HG02981 (cell line): ENCODE data around the gene OVOL2.
"Not testable (repeated sequence)": the region's sequence is repeated elsewhere in the genome, so short reads cannot be mapped to it uniquely, and the experiment has no call there.

Source experiments
- ATAC-seq: cut with Tn5 transposase; IDR thresholded peaks from one replicate; pipeline ENCODE4 v1.9.1; 2021; ENCODE audit warnings: mild to moderate bottlenecking, moderate library complexity; ENCODE audit not compliant: unreplicated experiment

Gene OVOL2

DNA sequence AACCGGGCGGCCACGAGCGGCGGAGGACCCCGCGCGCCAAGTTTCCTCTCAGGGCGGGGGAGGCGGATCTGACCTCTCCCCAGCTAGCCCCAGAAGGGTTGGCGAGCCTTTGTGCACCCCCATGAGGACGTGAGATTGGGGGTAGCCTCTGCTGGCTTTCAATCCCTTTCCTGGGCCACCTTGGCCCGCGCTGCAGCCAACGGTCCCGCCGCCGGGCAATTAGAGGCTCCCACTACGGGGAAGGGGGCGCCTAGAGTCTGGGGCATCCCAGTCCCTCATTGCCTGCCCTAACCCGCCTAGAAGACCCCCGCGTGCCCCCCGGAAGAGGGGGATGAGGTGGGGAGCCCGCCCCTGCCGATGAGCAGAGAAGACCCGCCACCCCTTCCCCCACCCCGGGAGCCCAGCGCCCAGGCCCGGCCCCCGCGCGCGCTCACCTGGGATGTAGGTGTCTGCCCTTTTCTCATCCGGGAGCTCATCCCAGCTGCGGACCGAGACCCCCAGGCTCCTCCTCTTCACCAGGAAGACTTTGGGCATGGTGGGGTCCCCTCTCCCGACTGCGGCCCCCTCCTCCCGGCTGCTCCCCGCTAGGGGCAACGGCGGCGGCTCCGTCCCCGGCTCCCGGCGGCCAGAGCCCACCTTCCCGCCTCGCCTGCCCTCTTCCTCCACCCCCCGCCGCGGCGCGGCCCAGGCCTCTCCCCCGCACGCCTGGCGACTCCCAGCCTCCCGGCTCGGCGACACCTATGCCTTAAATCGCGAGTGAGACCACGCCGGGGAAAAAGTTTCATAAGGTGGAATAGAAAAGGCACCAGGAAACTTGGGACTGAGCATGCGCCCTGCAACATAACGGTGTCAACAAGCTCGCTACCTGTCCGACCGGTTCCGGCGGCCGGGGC lies at the start of gene OVOL2:
TSS of gene OVOL2 (minus strand) at position 816 of the 893 bp plus-strand sequence. CDS start at position 534, 282 bp downstream.
- ATAC-seq, result no peak

DNA sequence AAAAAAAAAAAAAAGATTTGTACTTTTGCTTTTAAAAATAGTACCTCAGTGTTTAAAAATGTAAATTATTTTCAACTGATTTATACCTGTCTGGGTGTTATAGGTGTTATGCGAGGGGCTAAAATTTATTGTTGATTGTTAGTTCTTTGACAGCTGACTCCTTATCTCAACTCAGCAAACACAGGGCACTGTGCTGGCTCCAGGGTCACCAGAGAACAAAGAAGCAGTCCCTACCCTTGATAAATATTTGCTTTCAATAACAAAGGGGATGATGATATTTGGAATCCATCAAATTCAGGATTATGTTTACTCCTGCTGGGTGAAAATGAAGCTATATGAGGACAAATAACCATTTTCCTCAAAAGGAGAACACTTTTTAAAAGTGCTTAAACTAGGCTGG lies 45.8 kb upstream of the OVOL2 start:
- ATAC-seq, result no peak

DNA sequence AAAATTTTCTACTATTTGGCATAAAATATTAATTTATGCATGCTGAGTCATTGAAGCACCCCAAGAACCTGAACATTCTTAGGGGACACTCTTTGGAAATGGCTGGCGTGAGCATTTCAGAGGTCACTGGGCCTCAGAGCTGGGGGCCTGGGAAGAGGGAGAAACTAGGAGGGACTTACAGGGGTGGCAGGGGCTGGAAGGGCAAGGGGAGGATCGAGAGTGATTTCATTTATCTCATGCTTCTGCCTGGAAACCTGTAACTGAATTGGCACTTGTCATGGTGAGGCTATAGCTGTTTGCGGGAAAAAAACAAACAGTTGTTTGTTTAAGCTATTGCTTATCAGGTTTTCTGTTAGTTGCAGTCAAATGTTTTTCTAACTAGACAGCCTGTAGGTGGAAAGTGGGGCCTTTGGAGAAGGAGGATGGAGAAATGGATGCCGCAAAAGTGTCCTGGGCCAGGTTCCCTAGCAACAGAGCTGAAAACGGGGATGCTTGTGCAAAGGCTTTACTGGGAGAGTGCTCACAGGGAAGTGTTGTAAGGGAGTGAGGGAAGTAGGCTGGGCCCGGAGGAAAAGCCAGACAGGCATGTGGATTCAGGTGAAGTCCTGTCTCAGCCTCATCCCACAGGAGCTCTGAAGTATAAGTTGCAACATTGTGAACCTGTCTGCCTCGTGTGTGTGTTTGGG lies 43.6 kb upstream of the OVOL2 start:
- ATAC-seq, result no peak

DNA sequence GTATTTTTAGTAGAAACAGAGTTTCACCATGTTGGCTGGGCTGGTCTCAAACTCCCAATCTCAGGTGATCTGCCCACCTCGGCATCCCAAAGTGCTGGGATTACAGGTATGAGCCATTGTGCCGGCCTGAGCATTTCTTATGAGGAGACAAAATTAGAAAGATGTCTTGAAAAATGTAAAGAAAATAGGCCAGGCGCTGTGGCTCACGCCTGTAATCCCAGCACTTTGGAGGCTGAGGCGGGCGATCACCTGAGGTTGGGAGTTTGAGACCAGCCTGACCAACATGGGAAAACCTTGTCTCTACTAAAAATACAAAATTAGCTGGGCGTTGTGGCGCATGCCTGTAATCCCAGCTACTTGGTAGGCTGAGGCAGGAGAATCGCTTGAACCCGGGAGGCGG lies 42.9 kb upstream of the OVOL2 start:
- not testable (repeated sequence) for ATAC-seq

DNA sequence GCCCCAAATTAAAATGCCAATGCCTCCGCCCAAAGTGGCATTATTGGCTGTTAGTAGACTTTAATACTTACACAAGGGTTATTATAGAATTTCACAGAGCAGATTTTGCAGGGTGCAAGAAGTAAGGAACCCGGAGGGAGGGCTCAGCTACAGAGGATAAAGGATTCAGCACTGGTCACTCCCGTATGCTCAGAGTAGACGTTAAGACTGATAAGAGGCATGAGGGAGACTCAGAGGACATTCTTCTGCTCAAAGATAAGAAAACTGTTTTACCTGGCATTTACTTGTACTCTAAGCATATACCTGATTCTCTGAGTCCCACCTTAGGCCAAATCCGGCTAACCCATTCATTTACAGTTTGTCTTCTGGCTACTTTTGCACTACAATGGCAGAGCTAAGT lies 36.5 kb upstream of the OVOL2 start:
- no peak for ATAC-seq

DNA sequence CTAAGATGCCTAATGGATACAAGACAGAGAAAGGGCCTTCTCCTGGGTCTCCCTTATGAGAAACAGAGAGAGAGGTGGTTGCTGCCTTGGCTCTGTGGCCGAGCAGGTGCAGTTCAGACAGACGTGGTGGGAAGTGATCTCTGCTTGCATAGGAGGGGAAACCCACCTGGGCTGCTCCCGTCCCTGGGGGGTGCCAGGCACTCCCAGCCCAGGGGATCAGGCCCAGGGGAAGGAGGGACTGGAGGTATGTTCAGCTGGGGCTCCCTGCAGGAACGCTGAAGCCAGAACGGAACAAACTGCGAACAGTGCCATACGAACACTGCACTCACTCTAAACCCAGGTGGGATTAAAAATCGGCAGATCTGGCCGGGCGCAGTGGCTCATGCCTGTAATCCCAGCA lies 35.7 kb upstream of the OVOL2 start:
- ATAC-seq, result no peak

DNA sequence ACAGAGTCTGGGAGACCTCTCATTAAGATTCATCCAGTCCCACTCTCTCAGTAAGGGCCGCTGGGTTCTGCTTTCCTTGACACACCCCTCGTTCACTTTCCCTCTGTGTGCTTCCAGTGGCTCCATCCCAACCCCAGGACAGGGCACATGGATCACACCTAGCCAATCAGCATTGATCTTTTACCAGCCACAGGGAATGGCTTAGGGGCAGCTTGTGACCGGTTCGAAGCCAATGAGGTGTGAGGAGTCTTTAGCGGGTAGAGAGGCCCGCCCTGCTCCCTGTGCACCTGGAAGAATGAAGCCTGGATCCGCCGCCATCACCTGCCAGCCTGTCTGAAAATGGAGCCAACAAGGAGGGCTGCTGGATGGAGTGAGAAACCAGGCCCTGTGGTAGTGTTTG lies 35.2 kb upstream of the OVOL2 start:
- ATAC-seq, result no peak

DNA sequence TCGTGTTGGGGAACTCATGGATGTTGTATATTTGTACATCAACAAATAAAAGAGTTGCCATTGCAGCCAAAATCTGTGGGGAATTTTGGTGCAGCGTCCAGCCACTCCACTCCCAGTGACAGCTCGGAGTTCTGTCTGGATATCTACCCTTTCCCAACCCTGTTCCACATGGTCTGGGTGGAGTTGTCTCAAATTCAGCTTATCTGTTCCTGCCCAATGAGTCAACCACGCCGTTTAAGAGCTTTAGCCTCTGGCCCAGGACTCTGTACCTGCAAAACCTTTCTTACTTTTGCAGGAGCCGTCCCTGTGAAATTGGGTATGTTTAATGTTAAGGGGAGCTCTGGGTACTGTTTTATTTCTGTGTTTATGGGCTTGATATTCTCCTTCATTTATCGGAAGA lies 33.9 kb upstream of the OVOL2 start:
- ATAC-seq, result no peak

DNA sequence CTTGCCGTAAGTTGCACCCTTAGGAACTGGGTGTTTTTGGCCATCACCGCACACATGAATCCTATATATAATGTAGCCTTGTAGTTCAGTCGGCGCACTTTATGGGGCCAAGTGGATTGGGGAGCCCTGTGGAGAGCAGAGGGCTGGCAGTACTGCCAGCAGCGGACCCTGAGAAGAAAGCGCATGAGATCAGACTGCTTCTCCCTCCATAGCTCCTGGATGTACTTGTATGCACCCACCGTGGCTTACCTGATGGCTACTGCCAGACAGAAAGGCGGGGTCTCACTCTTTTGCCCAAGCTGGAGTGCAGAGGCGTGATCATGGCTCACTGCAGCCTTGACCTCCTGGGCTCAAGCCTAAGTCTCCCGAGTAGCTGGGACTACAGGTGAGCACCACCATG lies 32.8 kb upstream of the OVOL2 start:
- no peak for ATAC-seq

DNA sequence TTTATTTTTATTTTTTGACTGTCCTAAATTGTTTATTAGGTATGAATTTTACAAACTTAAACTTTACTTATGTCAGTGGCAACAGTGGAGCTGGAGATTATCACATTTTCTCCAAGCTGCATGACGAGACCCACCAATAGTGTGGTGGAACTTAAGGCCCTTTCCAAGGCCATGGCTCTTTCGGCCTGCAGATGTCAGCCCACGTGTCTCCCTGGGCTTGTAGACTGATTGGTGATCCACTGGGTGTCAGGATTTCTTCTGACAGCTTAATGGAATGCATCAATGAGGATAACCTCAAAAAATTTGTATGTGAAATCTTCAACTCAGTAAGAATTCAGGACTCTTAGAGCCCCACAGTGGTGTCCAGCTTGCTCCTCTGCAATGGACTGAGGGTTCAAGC lies 32.3 kb upstream of the OVOL2 start:
- no peak for ATAC-seq

DNA sequence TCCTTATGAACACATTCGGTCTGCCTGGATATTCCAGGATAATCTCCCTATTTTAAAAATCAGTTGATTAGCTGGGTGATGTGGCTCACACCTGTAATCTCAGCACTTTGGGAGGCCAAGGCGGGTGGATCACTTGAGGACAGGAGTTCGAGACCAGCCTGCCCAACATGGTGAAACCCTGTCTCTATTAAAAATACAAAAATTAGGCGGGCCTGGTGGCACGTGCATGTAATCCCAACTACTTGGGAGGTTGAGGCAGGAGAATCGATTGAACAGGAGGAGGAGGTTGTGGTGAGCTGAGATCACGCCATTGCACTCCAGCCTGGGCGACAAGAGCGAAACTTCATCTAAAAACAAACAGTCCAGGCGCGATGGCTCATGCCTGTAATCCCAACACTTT lies 31.1 kb upstream of the OVOL2 start:
- not testable (repeated sequence) for ATAC-seq

DNA sequence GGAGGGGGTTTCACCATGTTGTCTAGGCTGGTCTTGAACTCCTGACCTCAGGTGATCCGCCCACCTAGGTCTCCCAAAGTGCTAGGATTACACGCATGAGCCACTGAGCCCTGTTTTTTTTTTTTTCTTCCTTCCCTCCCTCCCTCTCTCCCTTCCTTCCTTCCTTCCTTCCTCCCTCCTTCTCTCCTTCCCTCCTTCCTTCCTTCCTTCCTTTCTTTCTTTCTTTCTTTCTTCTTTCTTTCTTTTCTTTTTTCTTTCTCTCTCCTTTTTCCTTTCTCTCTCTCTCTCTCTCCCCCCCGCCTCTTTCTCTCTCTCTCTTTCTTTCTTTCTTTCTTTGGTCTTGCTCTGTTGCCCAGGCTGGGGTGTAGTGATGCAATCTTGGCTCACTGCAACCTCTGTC lies 30.6 kb upstream of the OVOL2 start:
- ATAC-seq, result not testable (repeated sequence)

DNA sequence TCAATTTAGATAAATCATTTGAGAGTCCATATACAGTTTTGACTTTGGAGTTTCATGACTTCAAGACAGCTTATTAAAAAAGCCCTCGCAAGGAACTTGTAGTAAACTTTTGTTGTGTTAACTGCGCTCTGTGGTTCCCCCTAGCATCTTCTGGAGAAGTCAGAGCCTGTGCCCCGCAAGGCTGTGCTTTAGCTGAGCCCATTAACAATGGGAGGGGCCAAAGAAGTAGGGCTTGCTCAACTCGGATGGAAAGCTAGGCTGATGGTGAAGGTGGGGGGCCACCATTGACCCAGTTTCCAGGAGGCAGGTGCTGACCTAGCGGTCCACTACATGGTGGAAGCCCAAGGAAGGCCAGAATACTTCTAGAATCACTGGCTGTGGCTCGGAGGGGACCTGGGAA lies 29.3 kb upstream of the OVOL2 start:
- no peak for ATAC-seq

DNA sequence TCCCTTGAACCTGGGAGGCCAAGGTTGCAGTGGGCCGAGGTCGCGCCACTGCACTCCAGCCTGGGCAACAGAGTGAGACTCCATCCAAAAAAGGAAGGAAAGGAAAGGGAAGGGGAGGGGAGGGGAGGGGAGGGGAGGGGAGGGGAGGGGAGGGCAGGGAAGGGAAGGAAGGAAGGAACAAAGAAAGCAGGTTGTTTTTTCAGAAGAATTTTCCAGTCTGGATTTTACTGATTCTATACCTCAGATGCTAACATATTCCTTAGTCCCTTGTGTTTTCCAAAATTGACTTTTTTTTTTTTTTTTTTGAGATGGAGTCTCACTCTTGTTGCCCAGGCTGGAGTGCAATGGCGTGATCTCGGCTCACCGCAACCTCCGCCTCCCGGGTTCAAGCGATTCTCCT lies 23.1 kb upstream of the OVOL2 start:
- ATAC-seq, result not testable (repeated sequence)

DNA sequence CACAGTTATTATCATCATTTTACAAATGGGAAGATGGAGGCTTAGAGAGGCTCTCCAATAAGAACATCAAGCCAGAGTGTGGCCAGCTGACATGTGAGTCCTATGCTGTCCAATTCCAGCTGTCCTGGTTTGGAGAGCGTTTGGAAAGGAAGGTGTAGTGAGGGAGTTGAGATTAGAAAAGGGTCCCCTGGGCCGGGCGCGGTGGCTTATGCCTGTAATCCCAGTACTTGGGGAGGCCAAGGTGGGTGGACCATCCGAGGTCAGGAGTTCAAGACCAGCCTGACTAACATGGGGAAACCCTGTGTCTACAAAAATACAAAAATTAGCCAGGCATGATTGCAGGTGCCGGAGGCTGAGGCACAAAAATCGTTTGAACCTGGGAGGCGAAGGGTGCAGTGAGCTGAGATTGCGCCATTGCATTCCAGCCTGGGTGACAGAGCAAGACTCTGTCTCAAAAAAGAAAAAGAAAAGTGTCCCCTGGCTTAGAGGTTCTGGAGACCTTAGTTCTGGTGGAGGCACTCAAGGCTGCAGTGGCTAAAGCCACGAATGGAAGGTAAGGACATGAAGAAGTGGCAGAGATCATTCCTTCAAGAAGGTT lies 22.1 kb upstream of the OVOL2 start:
- no peak for ATAC-seq

DNA sequence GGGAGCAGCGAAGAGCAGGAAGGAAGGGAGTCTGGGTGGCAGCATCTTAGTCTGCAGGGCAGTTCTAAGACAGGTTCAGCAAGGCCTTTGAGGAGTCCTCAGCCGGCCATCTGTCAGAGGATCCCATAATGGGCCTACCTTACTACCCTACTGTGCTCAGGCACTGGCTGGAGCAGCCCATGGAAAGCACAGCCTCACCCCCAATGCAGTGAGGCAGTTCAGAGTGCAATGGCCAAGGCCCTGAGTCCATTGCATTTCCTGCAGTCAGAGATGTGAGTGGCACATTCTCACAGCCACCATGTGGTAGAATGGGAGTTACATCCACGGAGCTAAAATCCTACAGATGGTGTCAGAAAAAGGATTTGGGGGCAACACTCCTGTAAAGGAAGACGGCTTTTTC lies 19.4 kb upstream of the OVOL2 start:
- ATAC-seq, result no peak

DNA sequence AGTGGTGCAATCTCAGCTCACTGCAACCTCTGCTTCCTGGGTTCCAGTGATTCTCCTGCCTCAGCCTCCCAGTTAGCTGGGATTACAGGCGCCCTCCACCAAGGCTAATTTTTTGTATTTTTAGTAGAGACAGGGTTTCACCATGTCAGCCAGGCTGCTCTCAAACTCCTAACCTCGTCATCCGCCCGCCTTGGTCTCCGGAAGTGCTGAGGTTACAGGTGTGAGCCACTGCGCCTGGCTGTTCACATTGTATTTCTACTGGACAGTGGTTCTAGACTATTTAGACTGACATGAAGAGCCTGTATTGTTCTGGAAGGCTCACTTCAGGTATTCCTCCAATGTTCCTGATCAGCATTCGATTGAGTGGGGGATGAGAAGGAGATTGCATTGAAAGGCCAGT lies 14.8 kb upstream of the OVOL2 start:
- no peak for ATAC-seq

DNA sequence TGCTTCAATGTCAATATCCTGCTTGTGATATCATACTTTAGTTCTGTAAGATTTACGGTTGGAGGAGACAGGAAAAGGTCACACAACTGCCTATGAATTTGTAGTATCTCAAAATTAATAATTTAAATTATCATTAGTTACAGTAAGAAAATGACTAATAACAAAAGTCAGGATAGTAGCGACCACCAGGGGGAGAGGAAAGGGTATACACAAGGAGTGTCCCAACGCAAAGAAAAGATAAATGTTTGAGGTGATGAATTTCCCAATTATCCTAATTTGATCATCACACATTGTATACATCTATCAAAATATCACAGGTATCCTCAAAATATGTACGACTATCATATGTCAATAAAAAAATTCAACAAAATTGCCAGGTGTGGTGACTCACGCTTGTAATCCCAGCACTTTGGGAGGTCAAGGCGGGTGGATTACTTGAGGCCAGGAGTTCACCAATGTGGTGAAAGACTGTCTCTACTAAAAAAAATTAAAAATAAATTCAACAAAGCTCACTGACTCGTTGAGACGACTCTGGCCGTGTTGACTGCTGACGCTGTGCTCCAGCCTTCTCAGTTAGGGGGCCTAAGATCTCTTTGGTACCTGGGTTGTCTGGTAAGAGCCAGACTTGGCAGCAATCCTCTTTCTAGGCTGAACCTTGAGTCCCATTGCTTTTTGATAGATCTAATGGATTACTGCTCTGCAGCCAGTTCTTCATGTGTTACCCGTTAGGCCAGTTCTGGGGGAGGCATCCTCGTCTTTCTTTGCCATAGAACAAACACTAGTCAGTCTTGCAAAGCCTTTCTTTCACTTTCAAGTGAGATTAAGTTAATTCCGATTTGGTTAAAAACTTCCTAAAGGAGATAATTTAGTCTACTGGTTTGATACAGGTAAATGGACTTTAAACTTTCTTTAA lies 9.0 kb upstream of the OVOL2 start:
- ATAC-seq, result no peak

DNA sequence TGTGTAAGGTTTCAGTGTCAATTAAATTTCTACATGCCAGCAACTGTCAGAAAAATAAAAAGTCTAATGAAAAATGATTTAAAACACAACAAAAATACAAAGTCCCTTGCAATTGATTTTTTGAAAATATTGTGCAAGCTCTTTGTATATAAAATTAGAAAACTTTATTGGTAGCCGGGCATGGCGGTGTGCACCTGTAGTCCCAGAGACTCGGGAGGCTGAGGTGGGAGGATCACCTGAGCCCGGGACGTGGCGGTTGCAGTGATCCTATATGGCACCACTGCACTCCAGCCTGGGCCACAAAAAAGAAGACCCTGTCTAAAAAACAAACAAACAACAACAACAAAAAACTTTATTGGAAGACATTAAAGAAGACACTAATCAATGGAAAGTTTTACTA lies 6.0 kb upstream of the OVOL2 start:
- no peak for ATAC-seq

DNA sequence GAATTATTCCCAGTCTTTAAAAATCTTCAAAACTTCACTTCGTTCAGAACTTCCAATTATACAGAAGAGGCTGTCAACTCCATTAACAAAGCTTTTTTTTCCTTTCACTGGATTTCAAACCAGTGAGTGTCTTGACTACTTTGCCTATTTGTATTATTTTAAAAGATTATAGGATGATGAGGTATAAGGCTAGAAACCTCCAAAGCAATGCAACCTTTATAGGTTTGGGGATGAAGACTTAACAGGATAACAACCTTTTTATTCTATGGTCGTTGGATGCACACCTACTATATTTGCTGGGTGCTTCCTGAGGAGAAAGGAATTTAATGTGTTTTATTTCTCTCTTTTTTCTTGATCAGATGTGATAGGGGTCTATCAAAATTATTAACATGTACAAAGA lies 1.9 kb upstream of the OVOL2 start:
- ATAC-seq, result no peak
